SK-N-SH treated with all-trans-retinoic acid at 6 μM for 48 hours (cell line): ENCODE results near the gene GRK7.

Source experiments
- ZFP30 ChIP-seq: fragments of 450-650 bp; formaldehyde crosslinking; IDR thresholded peaks from 2 replicates; pipeline ENCODE4 v1.5.0; 2022; ENCODE audit warnings: mild to moderate bottlenecking, moderate library complexity
- ZNF70 ChIP-seq: fragments of 450-650 bp; formaldehyde crosslinking; IDR thresholded peaks from 2 replicates; pipeline ENCODE4 v1.5.0; 2020; ENCODE audit warnings: mild to moderate bottlenecking, moderate library complexity
- TF ChIP-seq, protein P1 (sequence below): fragments of 250-450 bp; sonication (Bioruptor Pico); IDR thresholded peaks from 2 replicates; pipeline ENCODE4 v1.8.0; 2020; ENCODE audit warnings: mild to moderate bottlenecking, moderate library complexity, borderline replicate concordance
- TF ChIP-seq, protein P2 (sequence below): fragments of 250-450 bp; sonication (Bioruptor Pico); IDR thresholded peaks from 2 replicates; pipeline ENCODE4 v1.5.1; 2021; ENCODE audit warnings: mild to moderate bottlenecking, moderate library complexity

- TF ChIP-seq, protein P1, sequence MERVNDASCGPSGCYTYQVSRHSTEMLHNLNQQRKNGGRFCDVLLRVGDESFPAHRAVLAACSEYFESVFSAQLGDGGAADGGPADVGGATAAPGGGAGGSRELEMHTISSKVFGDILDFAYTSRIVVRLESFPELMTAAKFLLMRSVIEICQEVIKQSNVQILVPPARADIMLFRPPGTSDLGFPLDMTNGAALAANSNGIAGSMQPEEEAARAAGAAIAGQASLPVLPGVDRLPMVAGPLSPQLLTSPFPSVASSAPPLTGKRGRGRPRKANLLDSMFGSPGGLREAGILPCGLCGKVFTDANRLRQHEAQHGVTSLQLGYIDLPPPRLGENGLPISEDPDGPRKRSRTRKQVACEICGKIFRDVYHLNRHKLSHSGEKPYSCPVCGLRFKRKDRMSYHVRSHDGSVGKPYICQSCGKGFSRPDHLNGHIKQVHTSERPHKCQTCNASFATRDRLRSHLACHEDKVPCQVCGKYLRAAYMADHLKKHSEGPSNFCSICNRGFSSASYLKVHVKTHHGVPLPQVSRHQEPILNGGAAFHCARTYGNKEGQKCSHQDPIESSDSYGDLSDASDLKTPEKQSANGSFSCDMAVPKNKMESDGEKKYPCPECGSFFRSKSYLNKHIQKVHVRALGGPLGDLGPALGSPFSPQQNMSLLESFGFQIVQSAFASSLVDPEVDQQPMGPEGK (CRISPR knock-in tag) = no peak
- TF ChIP-seq ZFP30 (CRISPR knock-in tag) (no peak), ZNF70 (CRISPR knock-in tag) (no peak)
- TF ChIP-seq, protein P2, sequence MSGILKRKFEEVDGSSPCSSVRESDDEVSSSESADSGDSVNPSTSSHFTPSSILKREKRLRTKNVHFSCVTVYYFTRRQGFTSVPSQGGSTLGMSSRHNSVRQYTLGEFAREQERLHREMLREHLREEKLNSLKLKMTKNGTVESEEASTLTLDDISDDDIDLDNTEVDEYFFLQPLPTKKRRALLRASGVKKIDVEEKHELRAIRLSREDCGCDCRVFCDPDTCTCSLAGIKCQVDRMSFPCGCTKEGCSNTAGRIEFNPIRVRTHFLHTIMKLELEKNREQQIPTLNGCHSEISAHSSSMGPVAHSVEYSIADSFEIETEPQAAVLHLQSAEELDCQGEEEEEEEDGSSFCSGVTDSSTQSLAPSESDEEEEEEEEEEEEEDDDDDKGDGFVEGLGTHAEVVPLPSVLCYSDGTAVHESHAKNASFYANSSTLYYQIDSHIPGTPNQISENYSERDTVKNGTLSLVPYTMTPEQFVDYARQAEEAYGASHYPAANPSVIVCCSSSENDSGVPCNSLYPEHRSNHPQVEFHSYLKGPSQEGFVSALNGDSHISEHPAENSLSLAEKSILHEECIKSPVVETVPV (CRISPR knock-in tag) = no peak
Observed at GRCh38 chr3:141735176-141735575, 28.0 kb upstream of the GRK7 start.
